Keratinocyte (primary cell): ENCODE measurements around the gene GATA5. TPM values are rescaled to one million over a fixed set of nuclear protein-coding genes. Genes with fewer than 3 reads are reported as not detected.
"Not testable (repeated sequence)": the region's sequence is repeated elsewhere in the genome, so short reads cannot be mapped to it uniquely, and the experiment has no call there.

Experiments
- DNase-seq: peaks from one replicate; pipeline ENCODE4 v3.0.0-alpha.2; 2011; ENCODE audit warnings: low read depth, missing footprints, low spot score
- FAIRE-seq: peaks from 2 replicates; lab custom pipeline; 2011; peaks lifted over from hg19 to GRCh38; lab: Jason Lieb, UNC
- H2AFZ ChIP-seq: 2 replicates; pipeline ENCODE4 v1.6.0; 2012; ENCODE audit warnings: low read length, control low read depth, inconsistent platforms; ENCODE audit not compliant: control insufficient read depth
- H3K27ac ChIP-seq: 2 replicates; pipeline ENCODE4 v1.5.1; 2011; ENCODE audit warnings: low read length; ENCODE audit not compliant: control insufficient read depth, insufficient read depth
- H3K27me3 ChIP-seq: 3 replicates; pipeline ENCODE4 v1.6.0; 2011; ENCODE audit warnings: low read length; ENCODE audit not compliant: control insufficient read depth, insufficient read depth; ENCODE audit errors: extremely low read depth
- H3K36me3 ChIP-seq, 2 experiments: 2 replicates in 1 of 2; 3 replicates in 1 of 2; pipeline ENCODE4 v1.5.1; 2011; ENCODE audit warnings: low read length in 2 of 2, mild to moderate bottlenecking in 1 of 2; ENCODE audit not compliant: control insufficient read depth in 2 of 2, insufficient read depth in 2 of 2; ENCODE audit errors: extremely low read depth in 1 of 2
- H3K4me1 ChIP-seq: 3 replicates; pipeline ENCODE4 v1.5.1; 2011; ENCODE audit warnings: low read length; ENCODE audit not compliant: control insufficient read depth, insufficient read depth; ENCODE audit errors: extremely low read depth
- H3K4me2 ChIP-seq: 3 replicates; pipeline ENCODE4 v1.6.0; 2011; ENCODE audit warnings: low read depth, low read length; ENCODE audit not compliant: control insufficient read depth, insufficient read depth; ENCODE audit errors: extremely low read depth
- H3K4me3 ChIP-seq, 3 experiments: fragments of 200-600 bp in 1 of 3; sonication (generic) in 1 of 3; 2 replicates in 2 of 3; 3 replicates in 1 of 3; pipeline ENCODE4 v1.5.1; 2011 to 2016; ENCODE audit warnings: low read length in 3 of 3, mild to moderate bottlenecking in 3 of 3, control low read depth in 2 of 3, inconsistent platforms in 1 of 3, low read depth in 1 of 3, mixed read lengths in 1 of 3, mixed run types in 1 of 3, moderate library complexity in 1 of 3; ENCODE audit not compliant: control insufficient read depth in 2 of 3, insufficient read depth in 2 of 3; ENCODE audit errors: extremely low read depth in 1 of 3
- H3K79me2 ChIP-seq: 2 replicates; pipeline ENCODE4 v1.6.0; 2012; ENCODE audit warnings: low read length; ENCODE audit not compliant: control insufficient read depth, insufficient read depth
- H3K9ac ChIP-seq: 3 replicates; pipeline ENCODE4 v1.6.0; 2011; ENCODE audit warnings: low read length; ENCODE audit not compliant: control insufficient read depth, insufficient read depth; ENCODE audit errors: extremely low read depth
- H3K9me1 ChIP-seq: 3 replicates; pipeline ENCODE4 v1.6.0; 2011; ENCODE audit warnings: low read length; ENCODE audit not compliant: control insufficient read depth, insufficient read depth; ENCODE audit errors: extremely low read depth
- H3K9me3 ChIP-seq: 2 replicates; pipeline ENCODE4 v1.5.1; 2012; ENCODE audit warnings: low read depth, low read length; ENCODE audit not compliant: control insufficient read depth
- H4K20me1 ChIP-seq: 3 replicates; pipeline ENCODE4 v1.6.0; 2011; ENCODE audit warnings: low read length; ENCODE audit not compliant: control insufficient read depth, insufficient read depth; ENCODE audit errors: extremely low read depth
- CTCF ChIP-seq, 3 experiments: IDR thresholded peaks in 1 of 3; conservative IDR thresholded peaks in 1 of 3; optimal IDR thresholded peaks in 1 of 3; 2 replicates in 2 of 3; 3 replicates in 1 of 3; pipeline versions ENCODE3 to v1.5.1; 2011; ENCODE audit warnings: low read length in 3 of 3, mild to moderate bottlenecking in 3 of 3, moderate library complexity in 2 of 3, control low read depth in 1 of 3, inconsistent platforms in 1 of 3; ENCODE audit not compliant: insufficient read depth in 2 of 3; ENCODE audit errors: extremely low read depth in 1 of 3
- EZH2 ChIP-seq: IDR thresholded peaks from one replicate; pipeline ENCODE4 v1.6.1; 2012; ENCODE audit warnings: inconsistent platforms, mild to moderate bottlenecking, low read length, moderate library complexity
- dilution Hi-C: fragments of 300-500 bp; cut with MboI; formaldehyde crosslinking; loops from one replicate; pipeline ENCODE4 v1.7.0; 2020; ENCODE audit warnings: low sequenced_read_pairs; ENCODE audit not compliant: extremely low pct_ligation_motif_present
- polyA plus RNA-seq, 5 experiments: library from polyadenylated mRNA; depleted of rRNA in 3 of 5; stranded (reverse) in 3 of 5; stranded (forward) in 1 of 5; unstranded in 1 of 5; fragments of >200 nt; gene quantifications; 1 replicate in 1 of 5; 2 replicates in 3 of 5; 3 replicates in 1 of 5; pipeline versions ENCODE4 v1.2.1 to v1.2.3, GENCODE V29; 2011 to 2012; ENCODE audit warnings: missing spikeins in 2 of 5, low read depth in 1 of 5, low replicate concordance in 1 of 5

The GATA5 gene
- polyA plus RNA-seq, 1 donor (not counting 4 experiments of a cell fraction or from before 2014, with no cell fraction given), result not detected

- FAIRE-seq, result no peak
- no peaks in the 10 kb centered on the region for H3K36me3 ChIP-seq
Observed at GRCh38 chr20:62493253-62493885, 17.6 kb upstream of the GATA5 start.

GRCh38 chr20:62492711-62493110, 16.9 kb upstream of the GATA5 start:
- Histone ChIP-seq H3K79me2 (no peaks in the 10 kb centered on the region), H3K4me3 (no peak overlapping the region), H2AFZ (no peak overlapping the region), H3K9me3 (no peaks in the 10 kb centered on the region), H4K20me1 (no peaks in the 10 kb centered on the region), H3K4me1 (peaks cover 17% of the 10 kb centered on the region), H3K27me3 (peaks cover 7% of the 10 kb centered on the region), H3K4me2 (no peak overlapping the region), H3K36me3 (no peaks in the 10 kb centered on the region), H3K27ac (no peak overlapping the region), H3K9me1 (no peaks in the 10 kb centered on the region), H3K9ac (no peak overlapping the region)
- TF ChIP-seq CTCF (optimal IDR thresholded peaks at IDR 0.05 in 1 of 3, IDR thresholded peaks at IDR 0.05 in 1 of 3, conservative IDR thresholded peaks at IDR 0.05 in 1 of 3; ENCODE audit: extremely low read depth in 1 of 3, insufficient read depth in 2 of 3, low read length in 3 of 3), result no peak
- no peak for TF ChIP-seq EZH2
- dilution Hi-C loops, result no loop called here
- no peak for FAIRE-seq
- no peak for DNase-seq

More at GRCh38 chr20:62493253-62493885, 17.6 kb upstream of the GATA5 start:
- Histone ChIP-seq H3K27ac (no peak overlapping the region), H3K27me3 (peaks cover 6% of the 10 kb centered on the region), H3K4me2 (no peak overlapping the region), H3K9ac (no peak overlapping the region), H3K9me3 (no peaks in the 10 kb centered on the region), H2AFZ (no peak overlapping the region), H3K4me1 (peaks cover 17% of the 10 kb centered on the region), H3K79me2 (no peaks in the 10 kb centered on the region), H3K9me1 (no peaks in the 10 kb centered on the region), H3K4me3 (no peak overlapping the region), H4K20me1 (no peaks in the 10 kb centered on the region)
- no peak for DNase-seq
- dilution Hi-C loops, result no loop called here
- TF ChIP-seq EZH2 (no peak), CTCF (optimal IDR thresholded peaks at IDR 0.05 in 1 of 3, IDR thresholded peaks at IDR 0.05 in 1 of 3, conservative IDR thresholded peaks at IDR 0.05 in 1 of 3; ENCODE audit: extremely low read depth in 1 of 3, insufficient read depth in 2 of 3, low read length in 3 of 3) (no peak)

- FAIRE-seq, H3K27ac ChIP-seq, H3K4me3 ChIP-seq, H3K36me3 ChIP-seq, H4K20me1 ChIP-seq, dilution Hi-C loops, H3K79me2 ChIP-seq, H3K4me2 ChIP-seq, H3K9ac ChIP-seq, H3K9me3 ChIP-seq, H2AFZ ChIP-seq, H3K9me1 ChIP-seq, DNase-seq: not testable (repeated sequence)
- Histone ChIP-seq H3K27me3 (peaks cover 20% of the 10 kb centered on the region), H3K4me1 (peaks cover 17% of the 10 kb centered on the region)
Observed at GRCh38 chr20:62490783-62491182, 15.0 kb upstream of the GATA5 start.
